HEK293 (cell line): ENCODE results near the gene EEF1AKMT3.

Experiments
- CTCF ChIA-PET: fragments of 350-600 bp; formaldehyde crosslinking; extraction: SDS; loops from one replicate; lab custom pipeline; 2021; ENCODE audit warnings: antibody characterized with exemption; lab: Yijun Ruan, JAX
- POLR2A ChIA-PET: fragments of 300-600 bp; formaldehyde crosslinking; extraction: SDS; loops from one replicate; lab custom pipeline; 2020; ENCODE audit warnings: antibody characterized with exemption, inconsistent platforms; lab: Yijun Ruan, JAX
- H3K27ac ChIP-seq: fragments of 200-500 bp; sonication (Bioruptor generic); 2 replicates; pipeline ENCODE4 v1.5.1; 2014; ENCODE audit warnings: low read depth, low read length, control low read depth, inconsistent platforms; ENCODE audit errors: extremely low read depth
- H3K36me3 ChIP-seq, 2 experiments: fragments of 200-500 bp in 1 of 2; sonication (Bioruptor generic) in 1 of 2; 1 replicate in 1 of 2; 2 replicates in 1 of 2; pipeline ENCODE4 v1.5.1; 2014 to 2017; ENCODE audit warnings: inconsistent platforms in 2 of 2, low read length in 2 of 2; ENCODE audit not compliant: control insufficient read depth in 2 of 2, insufficient read depth in 1 of 2
- H3K4me1 ChIP-seq: fragments of 200-500 bp; sonication (Bioruptor generic); 2 replicates; pipeline ENCODE4 v1.5.1; 2014; ENCODE audit warnings: mild to moderate bottlenecking, low read length, inconsistent platforms; ENCODE audit not compliant: control insufficient read depth, insufficient read depth
- H3K4me3 ChIP-seq: 2 replicates; pipeline ENCODE4 v1.5.1; 2011; ENCODE audit warnings: low read depth, mild to moderate bottlenecking, control low read depth, low read length, moderate library complexity
- H3K9me3 ChIP-seq: fragments of 200-500 bp; sonication (Bioruptor generic); 2 replicates; pipeline ENCODE4 v1.5.1; 2014; ENCODE audit warnings: low read depth, low read length, inconsistent platforms; ENCODE audit not compliant: control insufficient read depth, insufficient read depth
- GLI2 ChIP-seq: fragments of 450-650 bp; formaldehyde crosslinking; IDR thresholded peaks from 2 replicates; pipeline ENCODE4; 2017; ENCODE audit warnings: missing biosample characterization, missing genetic modification characterization, low read depth, borderline replicate concordance
- GLI4 ChIP-seq: fragments of 450-650 bp; formaldehyde crosslinking; IDR thresholded peaks from 2 replicates; pipeline ENCODE4 v1.5.1; 2016; ENCODE audit warnings: missing biosample characterization, missing genetic modification characterization
- KLF1 ChIP-seq: fragments of 450-650 bp; formaldehyde crosslinking; IDR thresholded peaks from 2 replicates; pipeline ENCODE4 v1.5.1; 2016; ENCODE audit warnings: missing biosample characterization, missing genetic modification characterization
- YY1 ChIP-seq: fragments of 450-650 bp; formaldehyde crosslinking; IDR thresholded peaks from 2 replicates; pipeline ENCODE4 v1.5.1; 2018; ENCODE audit warnings: missing biosample characterization, missing genetic modification characterization
- ZBTB17 ChIP-seq: fragments of 450-650 bp; formaldehyde crosslinking; IDR thresholded peaks from 2 replicates; pipeline ENCODE4 v1.5.1; 2016; ENCODE audit warnings: missing biosample characterization, missing genetic modification characterization
- ZFP69B ChIP-seq: fragments of 450-650 bp; formaldehyde crosslinking; IDR thresholded peaks from 2 replicates; pipeline ENCODE4 v1.5.1; 2016; ENCODE audit warnings: missing biosample characterization, missing genetic modification characterization
- ZNF174 ChIP-seq: fragments of 450-650 bp; formaldehyde crosslinking; IDR thresholded peaks from 2 replicates; pipeline ENCODE4 v1.5.0; 2017; ENCODE audit warnings: missing biosample characterization, mild to moderate bottlenecking, missing genetic modification characterization
- ZNF175 ChIP-seq: fragments of 450-650 bp; formaldehyde crosslinking; IDR thresholded peaks from 2 replicates; pipeline ENCODE4 v1.5.1; 2016; ENCODE audit warnings: missing biosample characterization, missing genetic modification characterization
- ZNF23 ChIP-seq: fragments of 450-650 bp; formaldehyde crosslinking; IDR thresholded peaks from 2 replicates; pipeline ENCODE4 v1.5.1; 2016; ENCODE audit warnings: missing biosample characterization, missing genetic modification characterization, borderline replicate concordance
- ZNF274 ChIP-seq, 2 experiments: fragments of 200-500 bp in 1 of 2; fragments of 450-650 bp in 1 of 2; sonication (Bioruptor generic) in 1 of 2; formaldehyde crosslinking in 1 of 2; IDR thresholded peaks; 2 replicates each; pipeline versions ENCODE4 v1.5.1 to v1.6.1; 2014 to 2016; ENCODE audit warnings: borderline replicate concordance in 1 of 2, inconsistent platforms in 1 of 2, low read length in 1 of 2, missing biosample characterization in 1 of 2, missing genetic modification characterization in 1 of 2
- ZNF354C ChIP-seq: fragments of 450-650 bp; formaldehyde crosslinking; IDR thresholded peaks from 2 replicates; pipeline ENCODE4 v1.5.1; 2016; ENCODE audit warnings: missing biosample characterization, missing genetic modification characterization, low read depth, borderline replicate concordance
- ZNF391 ChIP-seq: fragments of 450-650 bp; formaldehyde crosslinking; IDR thresholded peaks from 2 replicates; pipeline ENCODE4 v1.5.1; 2016; ENCODE audit warnings: low read depth, missing biosample characterization, missing genetic modification characterization, borderline replicate concordance
- ZNF433 ChIP-seq: fragments of 450-650 bp; formaldehyde crosslinking; IDR thresholded peaks from 2 replicates; pipeline ENCODE4 v1.5.1; 2016; ENCODE audit warnings: missing biosample characterization, missing genetic modification characterization, low read depth
- ZNF521 ChIP-seq: fragments of 450-650 bp; formaldehyde crosslinking; IDR thresholded peaks from 2 replicates; pipeline ENCODE4 v1.5.1; 2017; ENCODE audit warnings: missing biosample characterization, mild to moderate bottlenecking, missing genetic modification characterization
- ZNF621 ChIP-seq: fragments of 450-650 bp; formaldehyde crosslinking; IDR thresholded peaks from 2 replicates; pipeline ENCODE4 v1.5.1; 2017; ENCODE audit warnings: missing biosample characterization, missing genetic modification characterization
- ZNF664 ChIP-seq: fragments of 450-650 bp; formaldehyde crosslinking; IDR thresholded peaks from 2 replicates; pipeline ENCODE4 v1.5.1; 2016; ENCODE audit warnings: missing biosample characterization, missing genetic modification characterization
- ZNF677 ChIP-seq: fragments of 450-650 bp; IDR thresholded peaks from 2 replicates; pipeline ENCODE4 v1.5.0; 2018; ENCODE audit warnings: missing biosample characterization, mild to moderate bottlenecking, missing genetic modification characterization, moderate library complexity
- ZNF76 ChIP-seq: fragments of 450-650 bp; formaldehyde crosslinking; IDR thresholded peaks from 2 replicates; pipeline ENCODE4; 2016; ENCODE audit warnings: low read depth, missing biosample characterization, missing genetic modification characterization, borderline replicate concordance
- ZNF777 ChIP-seq: fragments of 450-650 bp; formaldehyde crosslinking; IDR thresholded peaks from 2 replicates; pipeline ENCODE4 v1.5.1; 2017; ENCODE audit warnings: missing biosample characterization, missing genetic modification characterization, borderline replicate concordance
- ZNF843 ChIP-seq: fragments of 450-650 bp; formaldehyde crosslinking; IDR thresholded peaks from 2 replicates; pipeline ENCODE4 v1.5.1; 2016; ENCODE audit warnings: missing biosample characterization, missing genetic modification characterization
- ZSCAN23 ChIP-seq: fragments of 450-650 bp; formaldehyde crosslinking; IDR thresholded peaks from 2 replicates; pipeline ENCODE4 v1.5.1; 2016; ENCODE audit warnings: missing biosample characterization, missing genetic modification characterization
- TF ChIP-seq, protein P1 (sequence below): fragments of 450-650 bp; formaldehyde crosslinking; IDR thresholded peaks from 2 replicates; pipeline ENCODE4 v1.5.1; 2016; ENCODE audit warnings: missing biosample characterization, missing genetic modification characterization
- TF ChIP-seq, protein P2 (sequence below): fragments of 450-650 bp; formaldehyde crosslinking; IDR thresholded peaks from 2 replicates; pipeline ENCODE4 v1.5.1; 2016; ENCODE audit warnings: missing biosample characterization, missing genetic modification characterization
- TF ChIP-seq, protein P3 (sequence below): fragments of 450-650 bp; formaldehyde crosslinking; IDR thresholded peaks from 2 replicates; pipeline ENCODE4 v1.5.1; 2016; ENCODE audit warnings: missing biosample characterization, missing genetic modification characterization
- TF ChIP-seq, protein P4 (sequence below): fragments of 450-650 bp; formaldehyde crosslinking; IDR thresholded peaks from 2 replicates; pipeline ENCODE4 v1.5.1; 2016; ENCODE audit warnings: missing biosample characterization, missing genetic modification characterization
- TF ChIP-seq, protein P5 (sequence below): sonication (generic); formaldehyde crosslinking; IDR thresholded peaks from 2 replicates; pipeline ENCODE4 v1.8.1; 2022; ENCODE audit warnings: mild to moderate bottlenecking, moderate library complexity, missing genetic modification reagents

Gene EEF1AKMT3

DNA sequence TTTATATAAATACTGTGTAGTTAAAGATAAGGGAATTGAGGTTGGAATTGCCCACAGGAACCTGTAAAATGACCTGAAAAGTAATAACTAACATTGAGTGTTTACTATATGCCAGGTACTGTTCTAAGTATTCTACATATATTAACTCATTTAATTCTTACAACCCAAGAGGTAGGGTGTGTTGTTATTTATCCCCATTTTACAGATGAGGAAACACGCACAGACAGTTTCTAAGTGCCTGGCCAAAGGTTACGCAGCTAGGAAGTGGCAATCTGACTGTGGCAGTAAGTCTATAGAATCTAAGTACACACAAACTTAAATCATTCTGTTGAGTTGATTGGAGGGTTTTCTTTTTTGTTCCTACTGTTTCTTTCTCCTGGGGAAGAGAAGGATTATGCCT lies 28.6 kb upstream of the EEF1AKMT3 start:
- ChIA-PET POLR2A (interaction anchor here (0.9 to 2.1 kb wide), 6 partner anchors 9 to 198 kb away, joined by 3 to 9 read pairs (median 7); partner anchors contain the start of genes CYP27B1, EEF1AKMT3, METTL1 and TSFM), CTCF (interaction anchor here (1.3 to 2.7 kb wide), 3 partner anchors 13 to 17 kb away, joined by 3 to 22 read pairs (median 7); no protein-coding TSS in a partner anchor)
- Histone ChIP-seq H3K4me1 (0 out of 2 replicates have a peak, but pooled peaks cover 2% of the 10 kb centered on the region), H3K27ac (0 out of 2 replicates have a peak overlapping the region, but pooled peaks have one; percentile 80), H3K4me3 (no peak overlapping the region), H3K36me3 (peaks cover 8 to 30% of the 10 kb centered on the region in 2 experiments), H3K9me3 (no peaks in the 10 kb centered on the region)
- peak; percentile 84 for TF ChIP-seq ZNF664 (tag by site-specific recombination)
- no peak for TF ChIP-seq ZNF777 (tag by site-specific recombination)

DNA sequence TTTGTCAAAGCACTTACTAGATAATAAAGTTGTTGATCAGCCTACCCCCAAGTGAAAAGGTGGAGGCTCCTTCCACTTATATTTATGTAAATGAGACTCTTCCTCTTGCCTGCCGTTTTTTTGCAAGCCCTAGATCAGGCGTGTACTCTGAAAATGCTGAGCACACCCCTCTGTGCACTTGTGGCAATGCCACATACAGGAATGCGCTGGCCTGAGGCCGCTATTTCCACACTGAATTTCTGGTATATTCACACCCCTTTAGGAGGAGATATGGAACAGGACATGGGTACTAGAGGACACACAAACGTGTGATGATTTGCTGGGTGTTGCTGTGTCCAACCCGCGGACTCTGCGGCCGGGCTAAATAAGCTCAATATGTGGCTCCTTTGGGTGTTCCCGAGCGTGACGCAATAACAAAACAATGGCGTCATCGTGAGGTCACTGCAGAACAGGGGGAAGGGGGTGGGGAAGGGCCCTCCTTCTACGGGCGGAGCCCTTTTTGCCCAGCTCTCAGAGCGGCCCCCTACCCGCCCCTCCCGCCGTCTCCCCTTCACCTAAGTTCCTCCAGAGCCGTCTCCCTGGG lies 28.1 kb upstream of the EEF1AKMT3 start:
- Histone ChIP-seq H3K4me3 (peak overlapping the region; percentile 69), H3K4me1 (0 out of 2 replicates have a peak, but pooled peaks cover 2% of the 10 kb centered on the region), H3K27ac (peak overlapping the region; percentile 80), H3K36me3 (peaks cover 8 to 35% of the 10 kb centered on the region in 2 experiments), H3K9me3 (no peaks in the 10 kb centered on the region)
- POLR2A ChIA-PET, result interaction anchor here (0.7 to 2.4 kb wide), 16 partner anchors 8 to 221 kb away, joined by 3 to 15 read pairs (median 5); partner anchors contain the start of genes CYP27B1, EEF1AKMT3, METTL1 and TSFM
- CTCF ChIA-PET, result interaction anchor here (1.0 to 2.7 kb wide), 4 partner anchors 12 to 285 kb away, joined by 3 to 22 read pairs (median 5); no protein-coding TSS in a partner anchor
- TF ChIP-seq ZNF76 (tag by site-specific recombination) (peak; percentile 54; the same call in 1 of the 2 replicates), ZNF843 (peak; percentile 23; the same call in 1 of the 2 replicates), ZNF677 (tag by site-specific recombination) (no peak), GLI2 (tag by site-specific recombination) (no peak), YY1 (0 out of 2 replicates have a peak, but pooled peaks have one; percentile 44), ZNF621 (no peak), ZFP69B (tag by site-specific recombination) (peak; percentile 69), ZNF23 (tag by site-specific recombination) (no peak), ZNF175 (tag by site-specific recombination) (no peak), KLF1 (tag by site-specific recombination) (peak; percentile 77), ZNF274 (IDR thresholded peaks at IDR 0.05; ENCODE audit: low read length) (no peak), ZNF274 (tag by site-specific recombination; IDR thresholded peaks at IDR 0.05; ENCODE audit: borderline replicate concordance) (no peak), GLI4 (no peak), ZNF521 (no peak), ZNF433 (tag by site-specific recombination) (no peak), ZNF391 (no peak; the same call in 1 of the 2 replicates), ZNF174 (tag by site-specific recombination) (no peak), ZSCAN23 (tag by site-specific recombination) (no peak), ZBTB17 (tag by site-specific recombination) (no peak; the same call in 1 of the 2 replicates), ZNF354C (no peak)
- TF ChIP-seq, protein P1, sequence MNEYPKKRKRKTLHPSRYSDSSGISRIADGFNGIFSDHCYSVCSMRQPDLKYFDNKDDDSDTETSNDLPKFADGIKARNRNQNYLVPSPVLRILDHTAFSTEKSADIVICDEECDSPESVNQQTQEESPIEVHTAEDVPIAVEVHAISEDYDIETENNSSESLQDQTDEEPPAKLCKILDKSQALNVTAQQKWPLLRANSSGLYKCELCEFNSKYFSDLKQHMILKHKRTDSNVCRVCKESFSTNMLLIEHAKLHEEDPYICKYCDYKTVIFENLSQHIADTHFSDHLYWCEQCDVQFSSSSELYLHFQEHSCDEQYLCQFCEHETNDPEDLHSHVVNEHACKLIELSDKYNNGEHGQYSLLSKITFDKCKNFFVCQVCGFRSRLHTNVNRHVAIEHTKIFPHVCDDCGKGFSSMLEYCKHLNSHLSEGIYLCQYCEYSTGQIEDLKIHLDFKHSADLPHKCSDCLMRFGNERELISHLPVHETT (tag by site-specific recombination), result peak; percentile 66; the same call in 1 of the 2 replicates
- TF ChIP-seq, protein P2, sequence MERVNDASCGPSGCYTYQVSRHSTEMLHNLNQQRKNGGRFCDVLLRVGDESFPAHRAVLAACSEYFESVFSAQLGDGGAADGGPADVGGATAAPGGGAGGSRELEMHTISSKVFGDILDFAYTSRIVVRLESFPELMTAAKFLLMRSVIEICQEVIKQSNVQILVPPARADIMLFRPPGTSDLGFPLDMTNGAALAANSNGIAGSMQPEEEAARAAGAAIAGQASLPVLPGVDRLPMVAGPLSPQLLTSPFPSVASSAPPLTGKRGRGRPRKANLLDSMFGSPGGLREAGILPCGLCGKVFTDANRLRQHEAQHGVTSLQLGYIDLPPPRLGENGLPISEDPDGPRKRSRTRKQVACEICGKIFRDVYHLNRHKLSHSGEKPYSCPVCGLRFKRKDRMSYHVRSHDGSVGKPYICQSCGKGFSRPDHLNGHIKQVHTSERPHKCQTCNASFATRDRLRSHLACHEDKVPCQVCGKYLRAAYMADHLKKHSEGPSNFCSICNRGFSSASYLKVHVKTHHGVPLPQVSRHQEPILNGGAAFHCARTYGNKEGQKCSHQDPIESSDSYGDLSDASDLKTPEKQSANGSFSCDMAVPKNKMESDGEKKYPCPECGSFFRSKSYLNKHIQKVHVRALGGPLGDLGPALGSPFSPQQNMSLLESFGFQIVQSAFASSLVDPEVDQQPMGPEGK (tag by site-specific recombination), result no peak; the same call in 1 of the 2 replicates
- TF ChIP-seq, protein P3, sequence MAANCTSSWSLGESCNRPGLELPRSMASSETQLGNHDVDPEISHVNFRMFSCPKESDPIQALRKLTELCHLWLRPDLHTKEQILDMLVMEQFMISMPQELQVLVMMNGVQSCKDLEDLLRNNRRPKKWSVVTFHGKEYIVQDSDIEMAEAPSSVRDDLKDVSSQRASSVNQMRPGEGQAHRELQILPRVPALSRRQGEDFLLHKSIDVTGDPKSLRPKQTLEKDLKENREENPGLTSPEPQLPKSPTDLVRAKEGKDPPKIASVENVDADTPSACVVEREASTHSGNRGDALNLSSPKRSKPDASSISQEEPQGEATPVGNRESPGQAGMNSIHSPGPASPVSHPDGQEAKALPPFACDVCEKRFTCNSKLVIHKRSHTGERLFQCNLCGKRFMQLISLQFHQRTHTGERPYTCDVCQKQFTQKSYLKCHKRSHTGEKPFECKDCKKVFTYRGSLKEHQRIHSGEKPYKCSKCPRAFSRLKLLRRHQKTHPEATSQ, result no peak
- TF ChIP-seq, protein P4, sequence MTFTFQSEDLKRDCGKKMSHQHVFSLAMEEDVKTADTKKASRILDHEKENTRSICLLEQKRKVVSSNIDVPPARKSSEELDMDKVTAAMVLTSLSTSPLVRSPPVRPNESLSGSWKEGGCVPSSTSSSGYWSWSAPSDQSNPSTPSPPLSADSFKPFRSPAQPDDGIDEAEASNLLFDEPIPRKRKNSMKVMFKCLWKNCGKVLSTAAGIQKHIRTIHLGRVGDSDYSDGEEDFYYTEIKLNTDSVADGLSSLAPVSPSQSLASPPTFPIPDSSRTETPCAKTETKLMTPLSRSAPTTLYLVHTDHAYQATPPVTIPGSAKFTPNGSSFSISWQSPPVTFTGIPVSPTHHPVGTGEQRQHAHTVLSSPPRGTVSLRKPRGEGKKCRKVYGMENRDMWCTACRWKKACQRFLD (tag by site-specific recombination), result no peak
- TF ChIP-seq, protein P5, sequence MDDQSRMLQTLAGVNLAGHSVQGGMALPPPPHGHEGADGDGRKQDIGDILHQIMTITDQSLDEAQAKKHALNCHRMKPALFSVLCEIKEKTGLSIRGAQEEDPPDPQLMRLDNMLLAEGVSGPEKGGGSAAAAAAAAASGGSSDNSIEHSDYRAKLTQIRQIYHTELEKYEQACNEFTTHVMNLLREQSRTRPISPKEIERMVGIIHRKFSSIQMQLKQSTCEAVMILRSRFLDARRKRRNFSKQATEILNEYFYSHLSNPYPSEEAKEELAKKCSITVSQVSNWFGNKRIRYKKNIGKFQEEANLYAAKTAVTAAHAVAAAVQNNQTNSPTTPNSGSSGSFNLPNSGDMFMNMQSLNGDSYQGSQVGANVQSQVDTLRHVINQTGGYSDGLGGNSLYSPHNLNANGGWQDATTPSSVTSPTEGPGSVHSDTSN (CRISPR knock-in tag), result no peak
